ENCODE results near the gene TMPRSS2. TPM values are rescaled to one million over a fixed set of nuclear protein-coding genes. Genes with fewer than 3 reads are reported as not detected.
A peak's percentile ranks its signal among the peaks of the same experiment; 100 is the strongest.

TMPRSS2 gene
- total RNA-seq, 2 experiments from 2014 or later = not detected

DNA sequence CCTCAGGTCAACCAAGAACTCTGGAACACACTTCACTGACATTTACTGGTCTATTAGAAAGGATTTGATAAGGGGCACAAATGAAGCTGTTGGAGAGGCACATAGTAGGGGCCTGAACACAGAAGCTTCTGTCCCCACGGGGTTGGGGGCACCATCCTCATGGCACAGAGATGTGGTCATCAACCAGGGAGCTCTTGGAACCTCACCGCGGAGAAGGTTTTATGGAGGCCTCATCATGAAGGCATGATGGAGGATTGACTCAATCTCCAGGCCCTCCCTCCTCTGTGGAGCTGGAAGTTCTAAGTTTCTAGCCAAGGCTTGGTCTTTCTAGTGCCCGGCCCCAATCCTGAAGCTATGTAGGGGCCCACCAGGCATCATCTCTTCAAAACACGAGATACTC, 58.3 kb downstream of the TMPRSS2 start:
- H3K4me3 Mint-ChIP-seq = no peak overlapping the region
- peaks cover 4% of the 10 kb centered on the region for H3K4me1 Mint-ChIP-seq (ENCODE audit: low read depth)
- no peak overlapping the region for H3K27ac Mint-ChIP-seq
- H3K27me3 Mint-ChIP-seq = no peaks in the 10 kb centered on the region
- ChIA-PET CTCF (no interaction called here), POLR2A (no interaction called here)
- Histone ChIP-seq H3K36me3 (ENCODE audit: insufficient read depth, low read length) (peaks cover 72% of the 10 kb centered on the region), H3K27ac (ENCODE audit: low read depth in 1 of 2, low read length in 2 of 2) (no peak overlapping the region), H3K27me3 (ENCODE audit: control insufficient read depth in 1 of 2, insufficient read depth in 2 of 2, low read length in 2 of 2) (no peaks in the 10 kb centered on the region), H3K4me3 (ENCODE audit: low read length) (no peak overlapping the region), H3K9me3 (ENCODE audit: control insufficient read depth in 1 of 2, insufficient read depth in 1 of 2, low read length in 2 of 2) (no peaks in the 10 kb centered on the region), H3K4me1 (ENCODE audit: insufficient read depth, low read length) (no peaks in the 10 kb centered on the region)
- TF ChIP-seq, protein P1, sequence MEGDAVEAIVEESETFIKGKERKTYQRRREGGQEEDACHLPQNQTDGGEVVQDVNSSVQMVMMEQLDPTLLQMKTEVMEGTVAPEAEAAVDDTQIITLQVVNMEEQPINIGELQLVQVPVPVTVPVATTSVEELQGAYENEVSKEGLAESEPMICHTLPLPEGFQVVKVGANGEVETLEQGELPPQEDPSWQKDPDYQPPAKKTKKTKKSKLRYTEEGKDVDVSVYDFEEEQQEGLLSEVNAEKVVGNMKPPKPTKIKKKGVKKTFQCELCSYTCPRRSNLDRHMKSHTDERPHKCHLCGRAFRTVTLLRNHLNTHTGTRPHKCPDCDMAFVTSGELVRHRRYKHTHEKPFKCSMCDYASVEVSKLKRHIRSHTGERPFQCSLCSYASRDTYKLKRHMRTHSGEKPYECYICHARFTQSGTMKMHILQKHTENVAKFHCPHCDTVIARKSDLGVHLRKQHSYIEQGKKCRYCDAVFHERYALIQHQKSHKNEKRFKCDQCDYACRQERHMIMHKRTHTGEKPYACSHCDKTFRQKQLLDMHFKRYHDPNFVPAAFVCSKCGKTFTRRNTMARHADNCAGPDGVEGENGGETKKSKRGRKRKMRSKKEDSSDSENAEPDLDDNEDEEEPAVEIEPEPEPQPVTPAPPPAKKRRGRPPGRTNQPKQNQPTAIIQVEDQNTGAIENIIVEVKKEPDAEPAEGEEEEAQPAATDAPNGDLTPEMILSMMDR (IDR thresholded peaks at IDR 0.05) = no peak
- ATAC-seq (ENCODE audit: poor library complexity) = no peak
- intact Hi-C loops (cut with DNase I, micrococcal nuclease) = no loop called here
- no peaks in the 10 kb centered on the region for H3K9me3 Mint-ChIP-seq
- H3K36me3 Mint-ChIP-seq (ENCODE audit: low read depth) = peaks cover 99% of the 10 kb centered on the region
- DNase-seq = peak in 1 of 14 experiments; percentile 32

GRCh38 chr21:41447356-41447755, 60.6 kb downstream of the TMPRSS2 start:
- CTCF ChIA-PET = no interaction called here
- peak in 1 of 14 experiments; percentile 27 for DNase-seq
- TF ChIP-seq, protein P1 (IDR thresholded peaks at IDR 0.05) = no peak
- Mint-ChIP-seq H3K27ac (no peak overlapping the region), H3K4me1 (ENCODE audit: low read depth) (no peaks in the 10 kb centered on the region), H3K36me3 (ENCODE audit: low read depth) (peaks cover 97% of the 10 kb centered on the region), H3K4me3 (no peak overlapping the region), H3K9me3 (no peaks in the 10 kb centered on the region), H3K27me3 (no peaks in the 10 kb centered on the region)
- H3K27me3 ChIP-seq (ENCODE audit: control insufficient read depth in 1 of 2, insufficient read depth in 2 of 2, low read length in 2 of 2) = no peaks in the 10 kb centered on the region
- H3K36me3 ChIP-seq (ENCODE audit: insufficient read depth, low read length) = peaks cover 72% of the 10 kb centered on the region
- POLR2A ChIA-PET = no interaction called here
- H3K4me3 ChIP-seq (ENCODE audit: low read length) = no peak overlapping the region
- intact Hi-C loops (cut with DNase I, micrococcal nuclease) = no loop called here
- H3K4me1 ChIP-seq (ENCODE audit: insufficient read depth, low read length) = no peaks in the 10 kb centered on the region
- H3K27ac ChIP-seq (ENCODE audit: low read depth in 1 of 2, low read length in 2 of 2) = no peak overlapping the region
- ATAC-seq (ENCODE audit: poor library complexity) = no peak
- no peaks in the 10 kb centered on the region for H3K9me3 ChIP-seq (ENCODE audit: control insufficient read depth in 1 of 2, insufficient read depth in 1 of 2, low read length in 2 of 2)

DNA sequence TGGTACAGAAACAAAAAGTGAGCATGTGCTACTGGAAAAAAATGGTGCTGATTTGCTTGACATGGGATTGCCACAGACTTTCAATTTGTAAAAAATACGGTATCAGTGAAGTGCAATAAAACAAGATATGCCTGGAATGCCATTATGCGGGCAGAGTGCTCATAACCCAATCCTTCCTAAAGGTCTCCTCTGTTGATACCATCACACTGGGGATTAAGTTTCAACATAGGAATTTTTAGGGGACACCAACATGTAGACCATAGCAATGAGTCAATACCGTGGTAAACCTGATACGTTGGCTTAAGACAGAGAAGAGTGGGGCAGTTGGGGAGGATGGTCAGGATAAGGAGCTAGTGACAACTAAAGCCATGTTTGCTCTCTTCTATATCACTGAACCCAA, 61.4 kb downstream of the TMPRSS2 start:
- Histone ChIP-seq H3K4me3 (ENCODE audit: low read length) (no peak overlapping the region), H3K27ac (ENCODE audit: low read depth in 1 of 2, low read length in 2 of 2) (no peak overlapping the region), H3K9me3 (ENCODE audit: control insufficient read depth in 1 of 2, insufficient read depth in 1 of 2, low read length in 2 of 2) (no peaks in the 10 kb centered on the region), H3K27me3 (ENCODE audit: control insufficient read depth in 1 of 2, insufficient read depth in 2 of 2, low read length in 2 of 2) (no peaks in the 10 kb centered on the region), H3K36me3 (ENCODE audit: insufficient read depth, low read length) (peaks cover 74% of the 10 kb centered on the region), H3K4me1 (ENCODE audit: insufficient read depth, low read length) (no peaks in the 10 kb centered on the region)
- Mint-ChIP-seq H3K36me3 (ENCODE audit: low read depth) (peaks cover 97% of the 10 kb centered on the region), H3K4me1 (ENCODE audit: low read depth) (no peaks in the 10 kb centered on the region), H3K4me3 (no peak overlapping the region), H3K9me3 (no peaks in the 10 kb centered on the region), H3K27me3 (no peaks in the 10 kb centered on the region), H3K27ac (no peak overlapping the region)
- ATAC-seq (ENCODE audit: poor library complexity) (no peak), DNase-seq (peak in 1 of 14 experiments; percentile 2)
- intact Hi-C loops (cut with DNase I, micrococcal nuclease) = no loop called here
- ChIA-PET POLR2A (no interaction called here), CTCF (no interaction called here)
- TF ChIP-seq, protein P1 (IDR thresholded peaks at IDR 0.05) = no peak

Measured in CD4-positive, alpha-beta T cell (primary cell).